ENCODE results near the gene GTF3C5.

Gene GTF3C5

DNA sequence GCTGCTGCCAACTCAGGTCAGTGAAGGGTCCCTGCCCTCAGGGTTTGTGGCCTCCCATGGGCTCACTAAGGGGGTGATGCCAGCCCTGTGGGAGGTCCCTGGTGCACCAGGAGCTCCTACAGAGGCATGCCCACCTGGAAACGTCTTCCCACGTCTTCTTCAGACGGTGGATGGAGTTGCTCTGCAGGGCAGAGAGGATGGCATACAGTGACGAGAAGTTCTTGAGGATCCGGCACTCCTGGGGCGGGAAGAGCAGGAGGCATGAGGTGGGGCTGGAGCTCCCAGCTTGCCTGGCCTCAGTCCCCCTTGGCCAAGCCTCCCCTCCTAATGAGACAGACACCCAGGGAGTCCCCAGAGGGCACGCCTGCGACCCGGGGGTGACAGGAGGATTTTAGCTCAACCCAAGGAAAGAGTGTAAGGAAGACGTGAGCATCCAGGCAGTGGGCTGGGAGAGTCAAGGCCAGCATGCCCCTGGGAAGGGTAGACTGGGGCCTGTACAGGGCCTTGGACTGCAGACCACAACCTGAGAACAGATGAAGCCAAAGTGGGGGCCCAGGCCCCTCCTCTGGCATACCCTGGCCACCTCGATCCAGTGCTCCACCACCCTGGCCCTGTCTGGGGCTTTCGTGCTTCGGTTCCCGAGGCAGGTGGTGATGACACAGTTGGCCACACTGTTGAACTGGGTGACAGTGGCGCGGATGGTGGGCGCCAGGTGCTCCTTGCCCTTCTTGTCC is 75.9 kb downstream of the GTF3C5 start:
- DNase-seq, result no peak

DNA sequence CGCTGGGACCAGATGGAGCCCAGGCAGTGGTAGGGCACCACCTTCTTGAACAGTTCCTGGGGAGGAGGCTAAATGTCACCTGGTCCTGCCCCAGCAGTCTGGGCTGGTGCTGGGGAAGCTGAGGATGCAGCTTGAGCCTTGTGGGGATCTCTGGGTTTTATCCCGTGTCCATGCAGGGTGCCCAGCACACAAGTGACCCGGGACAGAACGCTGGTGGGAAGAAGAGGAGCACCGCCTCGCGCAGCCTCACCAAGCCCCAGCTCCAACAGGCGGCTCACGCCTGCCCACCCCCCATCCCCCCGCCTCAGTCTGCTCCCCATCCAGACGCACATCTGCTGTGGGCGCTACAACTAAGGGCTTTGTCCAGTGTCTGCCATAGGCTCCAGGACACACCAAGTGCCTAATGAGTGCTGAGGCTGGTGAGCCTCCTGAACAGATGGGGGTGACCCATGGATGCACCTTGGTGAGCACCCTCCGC is 76.5 kb downstream of the GTF3C5 start:
- DNase-seq, result no peak

Measured in amygdala (tissue), 56 donors.